Thymus (tissue), 11 donors: ENCODE results near the gene IQCF5. TPM values are rescaled to one million over a fixed set of nuclear protein-coding genes. Genes with fewer than 3 reads are reported as not detected.
"Not testable (repeated sequence)": the region's sequence is repeated elsewhere in the genome, so short reads cannot be mapped to it uniquely, and the experiment has no call there.

ENCODE experiments used
- DNase-seq, 9 donors: peaks; one replicate each; pipeline ENCODE4 v3.0.0-alpha.2; 2013; ENCODE audit warnings: low spot score in 9 of 9, low read depth in 6 of 9, missing footprints in 1 of 9
- H3K27ac ChIP-seq, 2 donors: one replicate each; pipeline ENCODE4 v1.5.1; 2013; ENCODE audit warnings: control low read depth in 1 of 2, low read depth in 1 of 2, low read length in 1 of 2, mild to moderate bottlenecking in 1 of 2, moderate library complexity in 1 of 2
- H3K27me3 ChIP-seq, 2 donors: one replicate each; pipeline ENCODE4 v1.5.1; 2013; ENCODE audit warnings: low read length in 1 of 2; ENCODE audit not compliant: control insufficient read depth in 2 of 2, insufficient read depth in 1 of 2
- H3K36me3 ChIP-seq, 2 donors: one replicate each; pipeline ENCODE4 v1.5.1; 2013; ENCODE audit warnings: low read length in 1 of 2, mild to moderate bottlenecking in 1 of 2, moderate library complexity in 1 of 2; ENCODE audit not compliant: control insufficient read depth in 2 of 2, insufficient read depth in 2 of 2
- H3K4me1 ChIP-seq, 2 donors: one replicate each; pipeline ENCODE4 v1.5.1; 2013; ENCODE audit warnings: low read length in 2 of 2; ENCODE audit not compliant: control insufficient read depth in 2 of 2, insufficient read depth in 2 of 2
- H3K4me3 ChIP-seq, 2 donors: one replicate each; pipeline ENCODE4 v1.5.1; 2013; ENCODE audit warnings: low read length in 2 of 2, control low read depth in 1 of 2, mild to moderate bottlenecking in 1 of 2
- H3K9me3 ChIP-seq, 2 donors: one replicate each; pipeline ENCODE4 v1.5.1; 2013; ENCODE audit warnings: low read length in 1 of 2, mild to moderate bottlenecking in 1 of 2; ENCODE audit not compliant: control insufficient read depth in 2 of 2, insufficient read depth in 1 of 2
- WGBS: extraction: QIAGEN DNeasy Blood & Tissue Kit; methylation state at CpG from one replicate; pipeline ENCODE4 v1.1.7; 2013; 5-methylcytosine and 5-hydroxymethylcytosine counted together
- polyA plus RNA-seq: library from polyadenylated mRNA; stranded (reverse); fragments of 200-250 nt; gene quantifications from one replicate; pipeline ENCODE4 v1.2.3, GENCODE V29; 2013
- total RNA-seq: library from RNA; stranded (reverse); fragments of 120-200 nt; gene quantifications from one replicate; pipeline ENCODE4 v1.2.4, GENCODE V29; 2013
- donor health status: healthy.

The IQCF5 gene
- total and polyA plus RNA-seq, 2 donors: not detected

- peaks cover 0 to 3% of the 10 kb centered on the region in 2 donors for H3K27me3 ChIP-seq
- no peaks in the 10 kb centered on the region for H3K36me3 ChIP-seq
- no peak overlapping the region for H3K27ac ChIP-seq
- H3K4me3 ChIP-seq: no peak overlapping the region
- no peak for DNase-seq
- no peaks in the 10 kb centered on the region for H3K4me1 ChIP-seq
- 91% methylated on average over 2 of the region's 2 CpGs for WGBS
- H3K9me3 ChIP-seq: no peaks in the 10 kb centered on the region
These were observed 990 bp downstream of the IQCF5 start for GRCh38 chr3:51874411-51874810.

GRCh38 chr3:51873876-51874275 lies 1.5 kb downstream of the IQCF5 start:
- no peaks in the 10 kb centered on the region for H3K36me3 ChIP-seq
- H3K27me3 ChIP-seq: peaks cover 0 to 3% of the 10 kb centered on the region in 2 donors
- H3K4me3 ChIP-seq: no peak overlapping the region
- 98% methylated on average over 10 of the region's 10 CpGs for WGBS
- no peak for DNase-seq
- H3K9me3 ChIP-seq: no peaks in the 10 kb centered on the region
- H3K27ac ChIP-seq: no peak overlapping the region
- H3K4me1 ChIP-seq: no peaks in the 10 kb centered on the region

- Histone ChIP-seq H3K36me3 (no peaks in the 10 kb centered on the region), H3K4me3 (no peak overlapping the region), H3K9me3 (no peaks in the 10 kb centered on the region), H3K27me3 (peaks cover 0 to 3% of the 10 kb centered on the region in 2 donors), H3K27ac (no peak overlapping the region), H3K4me1 (no peaks in the 10 kb centered on the region)
- WGBS: 82% methylated on average over 1 of the region's 1 CpG
- DNase-seq: no peak
These were observed 2.1 kb downstream of the IQCF5 start for GRCh38 chr3:51873253-51873766.

- Histone ChIP-seq H3K27ac (no peak overlapping the region), H3K4me3 (no peak overlapping the region), H3K4me1 (no peaks in the 10 kb centered on the region), H3K27me3 (no peaks in the 10 kb centered on the region), H3K36me3 (no peaks in the 10 kb centered on the region), H3K9me3 (no peaks in the 10 kb centered on the region)
- no peak for DNase-seq
- WGBS: 93% methylated on average over 2 of the region's 2 CpGs
These were observed 6.1 kb downstream of the IQCF5 start for GRCh38 chr3:51869304-51869703.

- H3K9me3 ChIP-seq, DNase-seq, H3K4me3 ChIP-seq, H3K27ac ChIP-seq, H3K36me3 ChIP-seq, H3K27me3 ChIP-seq, H3K4me1 ChIP-seq: not testable (repeated sequence)
- WGBS: 97% methylated on average over 1 of the region's 1 CpG
These were observed 6.5 kb downstream of the IQCF5 start for GRCh38 chr3:51868896-51869295.

GRCh38 chr3:51862886-51863285 lies 12.5 kb downstream of the IQCF5 start:
- H3K27ac ChIP-seq: no peak overlapping the region
- WGBS: 95% methylated on average over 13 of the region's 13 CpGs
- H3K4me1 ChIP-seq: no peaks in the 10 kb centered on the region
- DNase-seq: no peak
- H3K4me3 ChIP-seq: no peak overlapping the region
- no peaks in the 10 kb centered on the region for H3K36me3 ChIP-seq
- H3K9me3 ChIP-seq: no peaks in the 10 kb centered on the region
- H3K27me3 ChIP-seq: no peaks in the 10 kb centered on the region

- no peak for DNase-seq
- Histone ChIP-seq H3K27me3 (no peaks in the 10 kb centered on the region), H3K4me3 (no peak within 1 kb of the TSS), H3K9me3 (no peaks in the 10 kb centered on the region), H3K4me1 (no peaks in the 10 kb centered on the region), H3K27ac (no peak within 1 kb of the TSS), H3K36me3 (no peaks in the 10 kb centered on the region)
- WGBS: 73% methylated on average over 7 of the region's 7 CpGs
These were observed 14.4 kb downstream of the IQCF5 start, which contains the start of gene IQCF2 for GRCh38 chr3:51860703-51861665. Gene IQCF2, plus strand, starts transcription at chr3:51861615. Its CDS starts 52 bp downstream, at chr3:51861667.

GRCh38 chr3:51855411-51855810 lies 20.0 kb downstream of the IQCF5 start:
- not testable (repeated sequence) for H3K9me3 ChIP-seq, H3K36me3 ChIP-seq, H3K27ac ChIP-seq, DNase-seq, H3K27me3 ChIP-seq, H3K4me1 ChIP-seq, H3K4me3 ChIP-seq
- 98% methylated on average over 1 of the region's 1 CpG for WGBS

GRCh38 chr3:51845129-51845528 lies 30.3 kb downstream of the IQCF5 start:
- H3K9me3 ChIP-seq: no peaks in the 10 kb centered on the region
- no peak overlapping the region for H3K27ac ChIP-seq
- H3K4me1 ChIP-seq: no peaks in the 10 kb centered on the region
- H3K36me3 ChIP-seq: no peaks in the 10 kb centered on the region
- no peak overlapping the region for H3K4me3 ChIP-seq
- H3K27me3 ChIP-seq: peaks cover 0 to 2% of the 10 kb centered on the region in 2 donors
- WGBS: 90% methylated on average over 7 of the region's 7 CpGs
- no peak for DNase-seq
